AG08395 (cell line): Measurements from ENCODE around the gene YPEL5.
A peak's percentile ranks its signal among the peaks of the same experiment; 100 is the strongest.
"Not testable (repeated sequence)": the region's sequence is repeated elsewhere in the genome, so short reads cannot be mapped to it uniquely, and the experiment has no call there.

ENCODE experiments used
- DNase-seq: peaks from one replicate; pipeline ENCODE4 v3.0.0; 2012; ENCODE audit warnings: mixed read lengths, low spot score

YPEL5 gene

GRCh38 chr2:30146337-30147195 is at the start of gene YPEL5:
Gene YPEL5 (plus strand): TSS chr2:30147007. CDS start chr2:30156652, 9,645 bp downstream.
- DNase-seq, result peak; percentile 98

GRCh38 chr2:30098266-30099005 is 48.4 kb upstream of the YPEL5 start:
- no peak for DNase-seq

GRCh38 chr2:30099366-30099765 is 47.4 kb upstream of the YPEL5 start:
- DNase-seq, result not testable (repeated sequence)

DNA sequence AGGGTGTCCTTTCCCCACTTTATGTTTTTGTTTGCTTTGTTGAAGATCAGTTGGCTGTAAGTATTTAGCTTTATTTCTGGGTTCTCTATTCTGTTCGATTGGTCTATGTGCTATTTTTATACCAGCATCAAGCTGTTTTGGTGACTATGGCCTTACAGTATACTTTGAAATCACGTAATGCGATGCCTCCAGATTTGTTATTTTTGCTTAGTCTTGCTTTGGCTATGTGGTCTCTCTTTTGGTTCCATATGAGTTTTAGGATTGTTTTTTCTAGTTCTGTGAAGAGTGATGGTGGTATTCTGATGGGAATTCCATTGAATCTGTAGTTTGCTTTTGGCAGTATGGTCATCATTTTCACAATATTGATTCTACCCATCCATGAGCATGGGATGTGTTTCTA is 46.1 kb upstream of the YPEL5 start:
- DNase-seq, result not testable (repeated sequence)

DNA sequence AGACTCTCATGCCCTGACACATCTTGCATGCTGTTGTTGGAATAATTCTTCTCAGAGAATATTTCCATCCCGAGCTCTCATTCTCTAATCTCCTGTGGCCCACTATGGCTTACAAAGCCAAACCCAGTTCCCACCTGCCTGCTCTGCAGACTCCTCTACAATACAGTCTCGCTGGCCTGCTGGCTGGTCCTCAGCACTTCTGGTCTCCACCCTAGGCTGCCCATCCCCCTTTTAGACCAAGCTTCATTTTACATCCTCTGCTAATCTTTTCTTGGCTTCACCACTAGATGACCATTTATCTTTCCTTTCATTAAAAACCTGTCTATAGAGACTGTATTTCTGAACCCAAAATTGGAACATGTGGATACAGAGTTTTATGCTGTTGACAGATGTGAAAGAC is 42.5 kb upstream of the YPEL5 start:
- DNase-seq, result no peak

DNA sequence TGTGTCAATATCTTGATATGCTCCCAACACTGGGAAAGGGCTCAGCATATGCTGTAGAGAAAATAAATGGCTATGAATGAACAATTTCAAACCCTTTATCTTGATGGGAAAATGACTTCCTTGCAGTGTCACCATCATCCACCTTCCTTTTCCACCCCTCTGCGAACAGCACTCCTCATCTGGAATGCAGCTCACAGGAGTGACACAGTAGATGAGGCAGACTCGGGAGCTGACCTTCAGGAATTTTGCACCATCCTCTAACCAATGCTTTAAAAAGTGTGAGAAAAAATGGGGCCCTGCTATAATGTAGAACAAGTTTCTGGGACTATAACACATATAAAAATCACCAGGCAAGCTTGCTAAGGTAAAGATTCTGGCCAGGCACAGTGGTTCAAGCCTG is 41.3 kb upstream of the YPEL5 start:
- peak; percentile 21 for DNase-seq

- DNase-seq, result peak; percentile 31
Measured at GRCh38 chr2:30106543-30106942, 40.3 kb upstream of the YPEL5 start.

DNA sequence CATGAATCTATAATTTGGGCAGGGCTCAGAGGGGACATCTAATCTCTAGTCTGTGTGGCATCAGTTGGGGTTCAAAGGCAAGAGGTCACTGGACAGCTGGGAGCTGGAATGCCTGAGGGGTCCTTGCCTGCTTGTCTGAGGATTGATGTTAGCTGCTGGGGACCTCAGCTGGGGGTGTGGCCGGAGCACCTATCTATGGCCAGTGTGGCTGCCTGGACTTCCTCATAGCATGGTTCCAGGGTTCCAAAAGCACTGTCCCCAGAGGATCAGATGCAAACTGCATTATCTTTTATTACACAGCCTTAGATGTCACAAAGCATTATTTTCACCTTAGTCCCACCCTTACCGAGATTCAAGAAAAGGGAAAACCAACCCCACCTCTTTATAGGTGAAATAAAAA is 38.6 kb upstream of the YPEL5 start:
- no peak for DNase-seq

DNA sequence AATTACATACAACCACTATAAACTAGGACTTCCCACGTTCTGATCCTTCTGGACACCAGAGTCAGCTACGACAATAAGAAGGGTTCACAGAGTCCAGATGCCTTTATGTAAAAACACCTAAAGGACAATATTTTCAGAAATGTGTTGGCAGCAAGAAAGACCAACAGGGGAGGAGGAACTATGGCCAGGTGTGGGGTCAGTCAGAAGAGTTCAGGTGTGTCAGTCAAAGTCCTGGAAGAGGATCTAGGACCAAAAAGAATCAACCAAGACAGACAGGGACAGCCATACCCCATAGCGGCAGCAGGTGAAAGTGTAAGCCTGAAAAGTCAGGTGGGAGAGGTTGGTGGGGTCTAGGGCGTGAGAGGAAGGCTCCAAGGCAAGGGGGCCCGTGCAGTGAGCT is 38.0 kb upstream of the YPEL5 start:
- no peak for DNase-seq

GRCh38 chr2:30109856-30110255 is 37.0 kb upstream of the YPEL5 start:
- no peak for DNase-seq

DNA sequence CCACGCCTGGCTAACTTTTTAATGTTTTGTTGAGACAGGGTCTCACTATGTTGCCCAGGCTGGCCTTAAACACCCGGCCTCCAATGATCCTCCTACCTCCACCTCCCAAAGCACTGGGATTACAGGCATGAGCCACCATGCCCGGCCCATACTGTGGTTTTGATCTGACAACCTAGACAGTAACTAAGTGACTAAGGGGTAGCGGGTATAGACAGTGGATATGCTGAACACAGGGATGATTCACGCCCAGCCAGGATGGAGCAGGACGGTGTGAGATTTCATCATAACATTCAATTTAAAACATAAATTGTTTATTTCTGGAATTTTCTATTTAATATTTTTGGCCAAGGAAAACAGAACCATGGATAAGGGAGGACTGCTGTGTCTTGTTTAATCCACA is 36.0 kb upstream of the YPEL5 start:
- no peak for DNase-seq

DNA sequence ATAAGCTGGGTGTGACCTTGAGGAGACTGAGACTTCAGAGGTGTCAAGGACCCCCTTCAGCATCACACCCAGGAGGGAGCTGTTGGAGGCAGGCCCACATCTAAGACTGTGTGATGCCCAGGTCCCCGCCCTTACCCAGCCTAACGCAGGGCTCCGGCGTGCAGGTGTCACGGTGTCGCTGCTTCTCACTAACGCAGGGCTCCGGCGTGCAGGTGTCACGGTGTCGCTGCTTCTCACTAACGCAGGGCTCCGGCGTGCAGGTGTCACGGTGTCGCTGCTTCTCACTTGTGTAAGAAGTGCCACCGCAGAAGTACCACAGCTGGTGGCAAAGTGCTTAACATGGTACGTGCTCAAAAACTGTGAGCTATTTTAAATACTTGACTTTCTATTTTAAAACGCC is 35.6 kb upstream of the YPEL5 start:
- not testable (repeated sequence) for DNase-seq

GRCh38 chr2:30112561-30112960 is 34.2 kb upstream of the YPEL5 start:
- DNase-seq, result no peak

- peak; percentile 95 for DNase-seq
Measured at GRCh38 chr2:30113617-30114293, 33.1 kb upstream of the YPEL5 start.

GRCh38 chr2:30115141-30115980 is 31.4 kb upstream of the YPEL5 start:
- DNase-seq, result peak; percentile 84

DNA sequence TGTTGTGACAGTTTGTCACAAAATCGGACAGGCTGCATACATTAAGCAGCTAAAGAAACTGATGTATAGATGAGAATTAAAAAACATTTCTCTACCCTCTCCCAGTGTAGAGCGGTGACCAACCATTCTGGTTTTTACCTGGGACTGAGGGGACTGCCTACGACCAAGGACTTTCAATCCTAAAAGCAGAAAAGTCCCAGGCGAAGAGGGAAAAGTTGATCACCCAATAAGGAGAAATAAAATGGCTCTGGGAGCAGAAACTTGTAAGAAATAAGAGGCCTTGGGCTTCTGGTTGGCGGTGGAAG is 30.9 kb upstream of the YPEL5 start:
- no peak for DNase-seq

DNA sequence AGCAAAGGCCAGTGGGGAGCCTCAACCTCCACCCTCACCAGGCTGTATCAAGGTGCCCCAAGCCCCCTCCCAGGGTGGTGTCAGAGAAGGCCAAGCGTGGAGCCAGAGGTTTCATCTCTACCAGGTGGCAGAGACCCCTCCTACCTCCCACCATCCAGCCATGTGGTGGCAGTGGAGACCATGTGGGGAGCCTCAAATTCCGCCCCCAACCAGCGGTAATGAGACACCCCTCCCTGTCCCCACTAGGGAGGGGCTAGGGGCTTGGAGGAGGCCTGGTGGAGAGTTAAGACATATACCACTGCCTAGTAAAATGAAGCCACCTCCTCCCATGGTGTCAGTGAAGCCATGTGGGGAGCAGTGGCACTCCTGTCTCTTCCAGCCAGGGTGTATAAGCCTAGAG is 24.4 kb upstream of the YPEL5 start:
- DNase-seq, result no peak

DNA sequence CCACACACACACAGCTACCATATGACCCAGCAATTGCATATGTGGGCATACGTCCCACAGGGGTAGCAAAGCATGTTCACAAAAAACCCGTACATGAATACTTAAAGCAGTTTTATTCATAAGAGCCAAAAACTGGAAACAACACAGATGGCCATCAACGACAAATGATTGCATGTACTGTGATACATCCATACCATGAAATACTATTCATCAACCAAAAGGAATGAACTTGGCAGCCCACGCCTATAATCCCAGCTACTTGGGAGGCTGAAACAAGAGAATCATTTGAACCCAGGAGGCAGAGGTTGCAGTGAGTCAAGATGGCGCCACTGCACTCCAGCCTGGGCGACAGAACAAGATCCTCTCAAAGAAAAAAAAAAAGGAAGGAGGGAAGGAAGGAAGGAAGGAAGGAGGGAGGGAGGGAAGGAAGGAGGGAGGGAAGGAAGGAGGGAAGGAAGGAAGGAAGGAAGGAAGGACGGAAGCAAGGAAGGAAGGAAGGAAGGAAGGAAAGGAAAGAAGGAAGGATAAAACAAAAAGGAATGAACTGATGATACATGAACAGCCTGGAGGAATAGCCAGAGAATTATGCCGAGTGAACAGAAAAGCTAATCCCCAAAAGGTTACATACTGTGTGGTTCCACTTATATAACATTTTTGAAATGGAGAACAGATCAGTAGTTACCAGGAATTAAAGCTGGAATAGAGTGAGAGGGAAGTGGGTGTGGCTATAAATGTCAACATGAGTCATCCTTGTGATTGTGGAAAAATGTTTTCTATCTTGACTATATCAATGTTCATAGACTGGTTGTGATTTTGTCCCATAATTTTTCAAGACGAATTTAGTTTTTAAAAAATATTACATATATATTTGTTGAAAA is 19.6 kb upstream of the YPEL5 start:
- peak; percentile 43 for DNase-seq

DNA sequence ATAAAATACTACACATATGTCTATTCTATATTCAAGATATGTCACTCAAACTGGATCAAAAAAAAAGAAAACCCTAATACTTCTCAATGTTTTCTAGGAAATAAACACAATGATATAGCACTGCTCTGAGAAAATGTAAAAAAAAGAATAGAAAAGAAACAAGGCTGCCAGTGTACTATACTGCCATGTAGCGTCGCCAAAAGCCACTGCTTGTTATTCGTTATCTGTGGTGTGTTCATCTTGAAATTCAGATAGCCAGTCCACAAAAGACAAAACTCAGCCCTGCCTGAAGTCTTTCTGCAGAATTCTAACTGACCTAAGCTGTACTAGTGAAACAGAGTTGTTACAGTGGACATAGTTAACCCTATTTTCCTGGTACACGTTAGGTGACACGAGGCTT is 12.2 kb upstream of the YPEL5 start:
- DNase-seq, result no peak

DNA sequence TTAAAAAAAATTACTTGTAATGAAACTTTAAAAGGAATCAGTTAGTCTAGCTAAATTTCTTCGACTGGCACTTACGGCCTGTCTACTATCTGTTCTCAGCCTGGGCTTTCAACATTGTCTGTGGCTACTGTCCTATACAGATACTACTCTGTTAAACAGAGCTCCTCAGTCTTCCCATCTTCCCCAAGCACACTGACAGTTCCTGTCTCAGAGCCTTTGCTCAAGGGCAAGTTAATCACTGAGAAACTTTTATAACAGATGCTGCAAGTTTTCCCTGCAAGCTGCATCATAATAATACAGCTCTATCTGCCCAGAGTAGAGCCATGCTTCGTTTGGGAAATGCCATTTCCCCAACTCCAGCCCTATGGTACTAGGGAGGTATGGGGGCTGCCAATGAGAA is 11.3 kb upstream of the YPEL5 start:
- DNase-seq, result no peak
